HUES6 (cell line): Measurements from ENCODE around the gene ZNF2.

Source experiments
- H3K27ac ChIP-seq: 2 replicates; pipeline ENCODE4 v1.7.0; 2013; ENCODE audit warnings: low read depth, mild to moderate bottlenecking, low read length, inconsistent platforms
- H3K27me3 ChIP-seq: 2 replicates; pipeline ENCODE4 v1.6.1; 2013; ENCODE audit warnings: low read length; ENCODE audit not compliant: control insufficient read depth, insufficient read depth
- H3K36me3 ChIP-seq: 2 replicates; pipeline ENCODE4 v1.6.1; 2013; ENCODE audit warnings: low read length; ENCODE audit not compliant: control insufficient read depth, insufficient read depth
- H3K4me1 ChIP-seq: 2 replicates; pipeline ENCODE4 v1.6.1; 2013; ENCODE audit warnings: low read length; ENCODE audit not compliant: control insufficient read depth, insufficient read depth
- H3K4me3 ChIP-seq: 2 replicates; pipeline ENCODE4 v1.5.1; 2013; ENCODE audit warnings: low read depth, low read length
- H3K9ac ChIP-seq: one replicate; pipeline ENCODE4 v1.6.1; 2013; ENCODE audit warnings: mild to moderate bottlenecking, low read length
- H3K9me3 ChIP-seq: 2 replicates; pipeline ENCODE4 v1.6.1; 2013; ENCODE audit warnings: low read depth, low read length; ENCODE audit not compliant: control insufficient read depth, insufficient read depth

ZNF2 gene

DNA sequence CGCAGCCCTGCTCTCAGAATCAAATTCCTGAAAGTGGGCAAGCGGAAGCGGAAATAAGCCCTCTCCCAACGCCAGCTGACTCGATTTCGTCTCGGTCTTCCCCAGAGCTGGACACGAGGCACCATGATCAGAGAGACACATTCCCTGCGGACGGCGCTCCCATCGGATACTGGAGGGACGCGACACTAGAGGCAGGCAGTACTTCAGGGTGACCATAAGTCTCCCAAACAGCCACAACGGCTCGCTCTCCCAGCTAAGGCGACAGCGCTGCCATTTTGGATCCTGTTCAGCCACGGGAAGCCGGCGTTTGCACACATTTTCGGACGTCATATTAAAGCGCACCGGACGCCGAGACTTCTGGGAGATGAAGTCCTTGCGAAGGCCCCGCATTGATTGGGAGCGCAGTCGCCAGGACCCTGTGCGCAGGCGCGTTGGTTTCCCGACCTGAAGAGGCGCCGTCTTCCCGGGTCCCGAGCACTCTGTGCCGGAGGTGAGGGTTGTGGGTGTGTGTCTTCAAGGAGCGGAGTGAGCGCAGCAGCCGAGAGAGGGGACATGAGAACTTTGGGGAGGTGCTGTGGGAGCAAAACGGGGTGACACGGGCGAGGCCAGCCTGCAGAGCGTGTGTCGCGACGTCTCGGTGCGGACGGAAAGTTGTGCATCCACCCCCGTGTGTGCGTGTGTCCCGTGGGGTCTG is at the start of gene ZNF2:
Gene ZNF2 (plus strand): TSS at position 439 of the 694 bp plus-strand sequence. CDS start 10,418 bp downstream, outside the sequence.
- Histone ChIP-seq H3K9ac (peak within 1 kb of the TSS; percentile 93), H3K9me3 (no peaks in the 10 kb centered on the region), H3K4me1 (peaks cover 6% of the 10 kb centered on the region), H3K27ac (peak within 1 kb of the TSS; percentile 90), H3K27me3 (no peaks in the 10 kb centered on the region), H3K36me3 (no peaks in the 10 kb centered on the region; the same call in 1 of the 2 replicates), H3K4me3 (peak within 1 kb of the TSS; percentile 91)

DNA sequence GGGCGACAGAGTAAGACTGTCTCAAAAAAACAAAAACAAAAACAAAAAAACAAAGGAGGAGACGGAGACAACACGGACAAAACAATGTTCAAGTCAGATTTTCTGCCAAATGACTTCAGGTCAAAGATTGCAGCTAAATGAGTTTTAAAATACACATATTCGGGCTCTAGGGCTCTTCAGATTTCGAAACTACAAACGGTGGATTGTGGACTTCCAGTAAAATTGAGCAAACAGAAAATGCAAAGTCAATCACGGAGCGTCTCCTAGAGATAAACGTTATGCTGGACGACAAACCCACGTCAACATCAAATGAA is 44.6 kb upstream of the ZNF2 start:
- Histone ChIP-seq H3K27me3 (no peaks in the 10 kb centered on the region), H3K36me3 (peaks cover 13% of the 10 kb centered on the region), H3K9ac (peak overlapping the region; percentile 100), H3K9me3 (no peaks in the 10 kb centered on the region), H3K4me1 (peaks cover 11% of the 10 kb centered on the region; the same call in 1 of the 2 replicates), H3K27ac (peak overlapping the region; percentile 99; the same call in 1 of the 2 replicates), H3K4me3 (peak overlapping the region; percentile 99)

- Histone ChIP-seq H3K9me3 (no peaks in the 10 kb centered on the region), H3K9ac (peak within 1 kb of the TSS; percentile 100), H3K4me3 (peak within 1 kb of the TSS; percentile 99), H3K4me1 (peaks cover 11% of the 10 kb centered on the region; the same call in 1 of the 2 replicates), H3K27ac (peak within 1 kb of the TSS; percentile 99), H3K36me3 (peaks cover 10% of the 10 kb centered on the region), H3K27me3 (no peaks in the 10 kb centered on the region)
Observed at GRCh38 chr2:95121407-95122196, 44.0 kb upstream of the ZNF2 start, which contains the start of gene MRPS5. MRPS5 (minus strand) TSS chr2:95121808; CDS start chr2:95121791, 17 bp downstream.

- Histone ChIP-seq H3K27ac (no peak overlapping the region), H3K4me3 (peak overlapping the region; percentile 99), H3K9ac (peak overlapping the region; percentile 100)
Observed at GRCh38 chr2:95122197-95122551, 43.4 kb upstream of the ZNF2 start.

DNA sequence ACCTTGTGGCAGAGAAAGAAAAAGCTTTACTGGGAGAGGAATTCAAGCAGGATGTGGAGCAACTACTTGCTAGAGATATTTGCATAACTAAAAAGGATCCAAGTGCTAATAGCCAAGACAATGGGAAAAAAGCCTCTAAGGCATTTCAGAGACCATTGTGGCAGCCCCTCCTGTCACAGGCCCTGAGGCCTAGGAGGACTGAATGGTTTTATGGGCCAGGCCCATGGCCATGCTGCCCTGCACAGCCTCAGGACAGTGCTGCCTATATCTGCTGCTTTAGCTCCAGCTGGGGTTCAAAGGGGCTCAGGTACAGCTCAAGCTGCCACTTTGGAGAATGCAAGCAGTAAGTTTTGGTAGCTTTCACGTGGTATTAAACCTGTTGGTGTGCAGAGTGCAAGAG is 26.9 kb upstream of the ZNF2 start:
- no peaks in the 10 kb centered on the region for H3K36me3 ChIP-seq
- H3K4me1 ChIP-seq, result no peaks in the 10 kb centered on the region
- H3K9ac ChIP-seq, result no peak overlapping the region
- H3K27me3 ChIP-seq, result no peaks in the 10 kb centered on the region
- H3K27ac ChIP-seq, result no peak overlapping the region
- H3K4me3 ChIP-seq, result no peak overlapping the region
- peaks cover 66% of the 10 kb centered on the region for H3K9me3 ChIP-seq

More at GRCh38 chr2:95122197-95122551, 43.4 kb upstream of the ZNF2 start:
- H3K36me3 ChIP-seq, result peaks cover 7% of the 10 kb centered on the region
- H3K4me1 ChIP-seq, result peaks cover 11% of the 10 kb centered on the region; the same call in 1 of the 2 replicates
- H3K9me3 ChIP-seq, result no peaks in the 10 kb centered on the region
- no peaks in the 10 kb centered on the region for H3K27me3 ChIP-seq

DNA sequence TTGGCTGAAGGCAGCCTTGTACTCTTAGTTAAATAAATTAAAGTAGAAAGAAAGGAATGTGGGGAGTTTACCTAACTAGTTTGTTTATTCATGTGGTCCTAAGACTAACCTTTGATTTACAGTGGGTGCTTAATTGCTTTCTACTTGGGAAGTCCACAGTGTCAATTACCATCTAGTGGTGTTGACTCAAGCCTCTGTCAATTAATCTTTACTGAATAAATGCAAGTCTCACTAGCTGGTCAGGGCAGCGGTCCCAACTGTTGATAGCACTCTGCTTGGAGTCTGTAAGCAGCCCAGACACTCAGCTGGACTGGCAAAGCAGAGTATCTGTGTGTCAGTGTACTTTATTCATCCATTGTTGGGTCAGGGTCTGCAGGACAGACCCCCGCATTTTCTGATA is 21.8 kb upstream of the ZNF2 start:
- no peaks in the 10 kb centered on the region for H3K27me3 ChIP-seq
- no peak overlapping the region for H3K4me3 ChIP-seq
- peaks cover 84% of the 10 kb centered on the region for H3K9me3 ChIP-seq
- H3K27ac ChIP-seq, result no peak overlapping the region
- no peaks in the 10 kb centered on the region for H3K4me1 ChIP-seq
- H3K36me3 ChIP-seq, result peaks cover 31% of the 10 kb centered on the region
- H3K9ac ChIP-seq, result no peak overlapping the region

GRCh38 chr2:95149397-95149984 is 16.1 kb upstream of the ZNF2 start:
- Histone ChIP-seq H3K36me3 (peaks cover 80% of the 10 kb centered on the region), H3K9me3 (peaks cover 91% of the 10 kb centered on the region), H3K9ac (no peak overlapping the region)

GRCh38 chr2:95158441-95158840 is 7.2 kb upstream of the ZNF2 start:
- H3K9ac ChIP-seq, result peak overlapping the region; percentile 74

More at GRCh38 chr2:95149397-95149984, 16.1 kb upstream of the ZNF2 start:
- Histone ChIP-seq H3K4me3 (no peak overlapping the region), H3K27ac (no peak overlapping the region), H3K4me1 (no peaks in the 10 kb centered on the region), H3K27me3 (no peaks in the 10 kb centered on the region)

GRCh38 chr2:95158891-95159619 is 6.6 kb upstream of the ZNF2 start:
- peaks cover 3% of the 10 kb centered on the region; the same call in 1 of the 2 replicates for H3K9me3 ChIP-seq
- H3K9ac ChIP-seq, result peak overlapping the region; percentile 74
- H3K27ac ChIP-seq, result no peak overlapping the region
- H3K27me3 ChIP-seq, result peaks cover 11% of the 10 kb centered on the region
- peaks cover 34% of the 10 kb centered on the region for H3K36me3 ChIP-seq
- H3K4me3 ChIP-seq, result peak overlapping the region; percentile 94
- 0 out of 2 replicates have a peak, but pooled peaks cover 8% of the 10 kb centered on the region for H3K4me1 ChIP-seq

More at GRCh38 chr2:95158441-95158840, 7.2 kb upstream of the ZNF2 start:
- no peak overlapping the region for H3K27ac ChIP-seq
- peaks cover 8% of the 10 kb centered on the region; the same call in 1 of the 2 replicates for H3K9me3 ChIP-seq
- peaks cover 39% of the 10 kb centered on the region for H3K36me3 ChIP-seq
- H3K4me1 ChIP-seq, result 0 out of 2 replicates have a peak, but pooled peaks cover 8% of the 10 kb centered on the region
- peak overlapping the region; percentile 94 for H3K4me3 ChIP-seq
- peaks cover 11% of the 10 kb centered on the region for H3K27me3 ChIP-seq

DNA sequence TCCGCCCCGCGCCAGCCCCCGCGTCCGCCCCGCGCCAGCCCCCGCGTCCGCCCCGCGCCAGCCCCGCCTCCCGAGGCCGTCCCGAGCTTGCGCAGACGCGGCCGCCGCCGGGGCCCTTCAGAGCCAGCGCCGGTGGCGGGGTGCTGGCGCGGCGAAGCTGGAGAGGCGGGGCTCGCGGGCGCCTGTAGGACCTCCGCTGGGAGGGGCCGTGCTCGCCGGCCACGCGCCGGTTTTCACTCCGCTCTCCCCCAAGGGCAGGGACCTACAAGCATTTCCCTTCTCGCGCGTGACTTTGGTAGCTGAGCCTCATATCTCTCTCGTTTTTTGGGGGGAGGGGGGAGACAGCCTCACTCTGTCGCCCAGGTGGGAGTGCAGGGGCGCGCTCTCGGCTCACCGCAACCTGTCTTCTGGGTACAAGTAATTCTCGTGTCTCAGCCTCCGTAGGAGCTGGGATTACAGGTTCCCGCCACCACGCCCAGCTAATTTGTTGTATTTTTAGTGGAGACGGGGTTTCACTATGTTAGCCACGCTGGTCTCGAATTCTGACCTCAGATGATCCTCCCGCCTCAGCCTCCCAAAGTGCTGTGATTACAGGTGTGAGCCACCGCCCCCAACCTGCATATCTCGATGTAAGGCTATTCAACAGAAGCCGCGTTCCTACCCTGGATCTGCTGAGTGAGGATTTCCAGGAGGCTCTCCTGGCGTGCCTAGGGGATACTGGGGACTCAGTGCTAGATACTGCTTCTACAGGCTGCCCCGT is 5.7 kb upstream of the ZNF2 start, which contains the start of gene ZNF514:
Gene ZNF514 (minus strand): TSS at position 159 of the 760 bp plus-strand sequence. CDS start 6,595 bp downstream, outside the sequence.
- Histone ChIP-seq H3K27me3 (peaks cover 11% of the 10 kb centered on the region), H3K4me1 (0 out of 2 replicates have a peak, but pooled peaks cover 8% of the 10 kb centered on the region), H3K27ac (no peak within 1 kb of the TSS), H3K9ac (peak within 1 kb of the TSS; percentile 74), H3K4me3 (peak within 1 kb of the TSS; percentile 94), H3K36me3 (peaks cover 26% of the 10 kb centered on the region), H3K9me3 (no peaks in the 10 kb centered on the region; the same call in 1 of the 2 replicates)
